DOHH2 (cell line): ENCODE results near the gene IFNAR1.
A peak's percentile ranks its signal among the peaks of the same experiment; 100 is the strongest.

ENCODE experiments used
- H3F3A ChIP-seq: fragments of 200-600 bp; sonication (generic), shearing (Covaris generic); 2 replicates; pipeline ENCODE4 v1.6.0; 2016; ENCODE audit warnings: antibody characterized with exemption, mild to moderate bottlenecking; ENCODE audit not compliant: control insufficient read depth, insufficient read depth
- H3K27ac ChIP-seq: fragments of 200-600 bp; sonication (generic); 2 replicates; pipeline ENCODE4 v1.5.1; 2014; ENCODE audit warnings: low read depth, mild to moderate bottlenecking, low read length, moderate library complexity
- H3K27me3 ChIP-seq: fragments of 200-600 bp; sonication (generic); 2 replicates; pipeline ENCODE4 v1.6.1; 2014; ENCODE audit warnings: mild to moderate bottlenecking, low read length, mixed read lengths; ENCODE audit not compliant: control insufficient read depth
- H3K36me3 ChIP-seq: fragments of 200-600 bp; sonication (generic); 2 replicates; pipeline ENCODE4 v1.6.1; 2014; ENCODE audit warnings: mild to moderate bottlenecking, low read length, moderate library complexity, mixed read lengths; ENCODE audit not compliant: control insufficient read depth
- H3K4me1 ChIP-seq: fragments of 200-600 bp; sonication (generic); 2 replicates; pipeline ENCODE4 v1.6.1; 2014; ENCODE audit warnings: mild to moderate bottlenecking, low read length, mixed read lengths; ENCODE audit not compliant: control insufficient read depth
- H3K4me2 ChIP-seq: fragments of 200-600 bp; sonication (generic); 2 replicates; pipeline ENCODE4 v1.6.0; 2014; ENCODE audit warnings: mild to moderate bottlenecking, low read length, moderate library complexity
- H3K4me3 ChIP-seq: fragments of 200-600 bp; sonication (generic); 2 replicates; pipeline ENCODE4 v1.5.1; 2014; ENCODE audit warnings: mild to moderate bottlenecking, low read length, mixed read lengths
- H3K79me2 ChIP-seq: fragments of 200-600 bp; sonication (generic); 2 replicates; pipeline ENCODE4 v1.6.1; 2014; ENCODE audit warnings: mild to moderate bottlenecking, low read length, mixed read lengths; ENCODE audit not compliant: control insufficient read depth
- H3K9me2 ChIP-seq: fragments of 200-600 bp; sonication (generic); replicated peaks from 2 replicates; pipeline ENCODE4 v1.6.1; 2014; ENCODE audit warnings: mild to moderate bottlenecking, low read length, mixed read lengths; ENCODE audit not compliant: control insufficient read depth
- H3K9me3 ChIP-seq: fragments of 200-600 bp; sonication (generic); 2 replicates; pipeline ENCODE4 v1.6.1; 2014; ENCODE audit warnings: antibody characterized with exemption, low read length, mixed read lengths; ENCODE audit not compliant: control insufficient read depth, insufficient read depth
- H4K20me1 ChIP-seq: fragments of 200-600 bp; sonication (generic); 2 replicates; pipeline ENCODE4 v1.6.0; 2014; ENCODE audit warnings: low read depth, mild to moderate bottlenecking, antibody characterized with exemption, low read length, moderate library complexity; ENCODE audit not compliant: control insufficient read depth, insufficient read depth
- CTCF ChIP-seq: fragments of 200-600 bp; sonication (generic); IDR thresholded peaks from one replicate; pipeline ENCODE4 v1.5.1; 2014; ENCODE audit warnings: antibody characterized with exemption, mild to moderate bottlenecking, low read depth, low read length; ENCODE audit not compliant: poor library complexity, severe bottlenecking
- EZH2phosphoT487 ChIP-seq: fragments of 200-600 bp; sonication (generic); IDR thresholded peaks from 2 replicates; pipeline ENCODE4 v1.6.1; 2017; ENCODE audit warnings: borderline replicate concordance, mild to moderate bottlenecking, antibody characterized with exemption, low read length, moderate library complexity, mixed read lengths

The IFNAR1 gene

GRCh38 chr21:33325222-33326067 lies 675 bp downstream of the IFNAR1 start:
- Histone ChIP-seq H3K27me3 (no peaks in the 10 kb centered on the region), H3K36me3 (peaks cover 48% of the 10 kb centered on the region), H3K79me2 (peaks cover 67% of the 10 kb centered on the region), H3K4me3 (peak overlapping the region; percentile 98), H3K9me3 (no peaks in the 10 kb centered on the region), H3K9me2 (no peaks in the 10 kb centered on the region), H3K4me2 (peak overlapping the region; percentile 84), H4K20me1 (peaks cover 4% of the 10 kb centered on the region; the same call in 1 of the 2 replicates), H3K4me1 (peaks cover 38% of the 10 kb centered on the region), H3K27ac (peak overlapping the region; percentile 89), H3F3A (peaks cover 10% of the 10 kb centered on the region)
- no peak for TF ChIP-seq CTCF
- no peak for TF ChIP-seq EZH2phosphoT487

GRCh38 chr21:33327326-33327725 lies 2.6 kb downstream of the IFNAR1 start:
- Histone ChIP-seq H3K27me3 (no peaks in the 10 kb centered on the region), H3F3A (no peaks in the 10 kb centered on the region), H3K27ac (no peak overlapping the region), H3K4me3 (peak overlapping the region; percentile 98; the same call in 1 of the 2 replicates), H4K20me1 (peaks cover 4% of the 10 kb centered on the region; the same call in 1 of the 2 replicates), H3K4me1 (peaks cover 38% of the 10 kb centered on the region), H3K79me2 (peaks cover 85% of the 10 kb centered on the region), H3K9me2 (no peaks in the 10 kb centered on the region), H3K36me3 (peaks cover 67% of the 10 kb centered on the region), H3K4me2 (peak overlapping the region; percentile 84), H3K9me3 (peaks cover 8% of the 10 kb centered on the region; the same call in 1 of the 2 replicates)
- TF ChIP-seq EZH2phosphoT487 (no peak), CTCF (no peak)

- peak overlapping the region; percentile 84 for H3K4me2 ChIP-seq
- H3K27ac ChIP-seq, result no peak overlapping the region
- peaks cover 4% of the 10 kb centered on the region; the same call in 1 of the 2 replicates for H4K20me1 ChIP-seq
- H3K9me3 ChIP-seq, result peaks cover 8% of the 10 kb centered on the region; the same call in 1 of the 2 replicates
- peaks cover 38% of the 10 kb centered on the region for H3K4me1 ChIP-seq
- H3K27me3 ChIP-seq, result no peaks in the 10 kb centered on the region
- peaks cover 91% of the 10 kb centered on the region for H3K79me2 ChIP-seq
- H3K4me3 ChIP-seq, result peak overlapping the region; percentile 98; the same call in 1 of the 2 replicates
- no peak for TF ChIP-seq EZH2phosphoT487
- no peak for TF ChIP-seq CTCF
- H3K36me3 ChIP-seq, result peaks cover 73% of the 10 kb centered on the region
- no peaks in the 10 kb centered on the region for H3K9me2 ChIP-seq
- no peaks in the 10 kb centered on the region for H3F3A ChIP-seq
Observed at GRCh38 chr21:33327792-33328433, 3.1 kb downstream of the IFNAR1 start.
